ENCODE data around the gene NOS1.

- no peak for TF ChIP-seq CTCF (IDR thresholded peaks at IDR 0.05)
- no peak for TF ChIP-seq EP300 (IDR thresholded peaks at IDR 0.05; ENCODE audit: low read depth)
These were observed 47.5 kb downstream of the NOS1 start for GRCh38 chr12:117313926-117314325.

All from transverse colon (tissue), 3 donors.